Stimulated activated CD4-positive, alpha-beta T cell treated with anti-CD3 and anti-CD28 coated beads, TNF-alpha, amount 100 ng/mL, for 48 hours (primary cell): ENCODE data around the gene ROR1.
A peak's percentile ranks its signal among the peaks of the same experiment; 100 is the strongest.

Experiments used
- DNase-seq, 3 donors: peaks; one replicate each; pipeline ENCODE4 v3.0.0-alpha.2; 2020; ENCODE audit warnings: low read depth in 3 of 3

Gene ROR1

DNA sequence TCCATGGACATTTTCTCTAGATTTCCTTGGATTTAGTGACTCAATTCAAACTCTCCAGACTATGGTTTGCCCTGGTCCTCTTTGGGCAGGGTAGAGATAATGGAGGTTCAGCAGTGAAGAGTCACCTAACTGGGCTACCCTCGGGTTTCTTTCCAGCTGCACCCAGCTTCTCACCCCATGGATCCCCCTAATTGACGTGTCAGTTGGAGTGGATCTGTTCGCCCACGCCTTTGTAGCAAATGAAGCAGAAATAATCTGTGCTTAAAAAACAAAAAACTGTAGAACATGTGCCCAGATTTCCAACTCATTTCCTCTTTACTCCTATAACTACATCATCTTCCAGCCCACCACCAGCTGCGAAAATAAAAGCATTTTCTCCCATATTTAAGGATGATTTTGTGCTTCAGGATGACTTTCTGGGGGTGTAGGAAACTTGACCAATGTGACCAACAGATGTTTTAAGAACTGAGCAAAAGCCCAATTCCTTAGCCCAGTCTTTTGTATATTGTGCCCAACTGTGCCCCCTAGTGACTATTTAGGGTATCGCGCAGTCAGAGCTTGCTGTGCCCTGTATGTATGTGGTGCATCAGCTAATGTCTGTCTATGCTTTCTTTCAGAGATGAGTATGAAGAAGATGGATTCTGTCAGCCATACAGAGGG lies 363.1 kb downstream of the ROR1 start:
- peak; percentile 32 to 47 (median 47) for DNase-seq

DNA sequence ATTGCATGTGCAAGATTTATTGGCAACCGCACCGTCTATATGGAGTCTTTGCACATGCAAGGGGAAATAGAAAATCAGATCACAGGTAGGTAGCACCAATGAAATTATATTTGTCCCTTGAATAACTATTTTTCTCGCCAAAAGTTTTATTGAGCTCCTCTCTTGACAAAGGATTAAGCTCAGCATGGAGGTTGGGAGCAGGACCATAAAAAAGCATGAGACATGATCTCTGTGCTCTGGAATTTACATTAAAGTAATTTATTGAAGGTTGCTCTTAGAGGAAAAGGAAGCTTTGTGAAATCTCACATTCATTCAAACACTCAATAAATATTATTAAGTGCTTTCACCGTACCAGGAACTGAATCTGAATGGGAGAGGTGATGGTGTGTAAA lies 363.6 kb downstream of the ROR1 start:
- no peak for DNase-seq

DNA sequence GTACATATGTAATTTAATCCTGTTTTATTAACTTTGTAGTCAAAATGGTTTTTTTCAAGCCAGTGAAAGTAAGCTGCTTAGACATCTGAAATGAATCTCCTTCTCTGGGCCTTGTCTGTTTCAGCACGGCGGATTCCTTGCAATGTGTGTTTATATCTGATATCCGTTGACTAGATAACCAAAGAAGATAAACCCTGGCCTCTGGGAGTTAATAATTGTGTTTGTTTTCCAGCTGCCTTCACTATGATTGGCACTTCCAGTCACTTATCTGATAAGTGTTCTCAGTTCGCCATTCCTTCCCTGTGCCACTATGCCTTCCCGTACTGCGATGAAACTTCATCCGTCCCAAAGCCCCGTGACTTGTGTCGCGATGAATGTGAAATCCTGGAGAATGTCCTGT lies 366.1 kb downstream of the ROR1 start:
- DNase-seq: no peak

DNA sequence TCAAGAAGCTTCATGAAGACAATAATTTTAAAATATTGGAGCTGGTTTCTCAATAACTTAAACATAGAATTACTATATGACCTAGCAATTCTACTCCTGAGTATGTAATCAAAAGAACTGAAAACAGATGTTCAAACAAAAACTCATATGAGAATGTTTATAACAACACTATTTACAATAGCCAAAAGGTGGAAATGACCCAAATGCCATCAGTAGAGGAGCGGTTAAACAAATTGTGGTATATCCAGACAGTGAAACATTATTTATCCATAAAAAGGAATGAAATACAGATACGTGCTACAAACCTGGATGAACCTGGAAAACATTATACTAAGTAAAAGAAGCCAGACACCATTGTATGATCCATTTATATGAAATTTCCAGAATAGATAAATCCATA lies 366.8 kb downstream of the ROR1 start:
- no peak for DNase-seq

DNA sequence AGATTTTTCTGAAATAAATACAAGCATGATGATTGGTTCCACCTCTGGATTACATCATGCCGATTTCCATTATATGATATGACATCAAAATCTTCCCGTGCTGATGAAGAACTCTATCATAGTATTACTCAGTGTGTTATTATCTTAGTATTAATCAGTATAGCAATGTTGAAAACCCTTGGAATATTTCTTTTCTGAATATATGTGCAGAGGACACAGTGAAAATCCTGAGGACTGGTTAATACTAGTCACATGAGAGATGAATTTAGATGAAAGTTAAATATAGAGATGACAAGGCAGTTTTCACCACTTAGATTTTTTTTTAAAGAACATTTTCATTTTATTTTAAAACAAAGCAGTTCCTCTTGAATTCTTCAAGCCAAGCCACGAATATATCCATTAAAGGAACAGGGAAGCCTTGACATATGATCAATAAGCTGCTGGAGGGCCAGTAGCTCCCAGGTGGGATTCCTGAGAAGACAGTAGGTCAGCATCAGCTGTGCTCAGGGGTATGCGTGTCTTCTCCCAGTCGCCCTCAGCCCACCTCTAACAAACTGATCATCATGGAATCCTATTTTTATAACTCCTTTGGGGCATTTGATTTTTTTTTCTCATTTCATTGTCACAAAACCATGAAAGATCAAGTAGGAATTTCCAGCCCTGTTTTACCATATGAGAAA lies 373.4 kb downstream of the ROR1 start:
- no peak for DNase-seq

DNA sequence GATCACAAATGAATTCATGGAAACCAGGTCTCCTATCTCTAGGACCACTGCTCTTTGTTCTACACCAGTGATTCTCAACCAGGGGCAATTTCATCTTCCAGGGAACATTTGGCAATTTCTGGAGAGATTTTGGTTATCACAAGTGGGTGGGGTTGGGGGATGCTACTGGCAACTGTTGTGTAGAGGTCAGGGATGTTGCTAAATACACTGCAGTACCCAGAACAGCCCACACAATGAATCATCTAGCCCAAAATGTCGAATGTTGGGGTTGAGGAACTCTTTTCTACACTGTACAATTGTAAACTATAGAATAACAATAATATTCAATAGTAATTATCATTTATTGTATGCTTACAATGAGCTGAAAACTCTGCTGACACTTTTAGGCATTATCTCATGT lies 373.9 kb downstream of the ROR1 start:
- no peak for DNase-seq

DNA sequence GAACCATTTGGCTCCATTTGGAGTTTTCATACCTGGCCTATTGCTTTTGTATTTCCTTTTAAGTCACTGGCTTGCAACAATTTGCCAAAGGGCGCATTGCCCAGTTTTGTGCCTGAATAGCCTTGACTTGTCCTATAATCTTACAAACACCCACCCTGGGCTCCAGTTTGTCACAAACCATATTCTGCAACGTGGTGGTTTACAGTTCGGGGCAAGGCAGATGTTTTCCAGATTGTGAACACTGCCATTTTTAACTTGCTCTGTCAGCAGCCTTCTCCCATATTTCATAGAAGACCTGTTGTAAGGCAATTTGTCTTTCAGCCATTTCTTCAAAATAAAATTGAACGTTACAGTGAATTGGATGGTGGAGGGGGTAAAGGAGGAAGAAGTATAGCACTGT lies 376.4 kb downstream of the ROR1 start:
- no peak for DNase-seq

DNA sequence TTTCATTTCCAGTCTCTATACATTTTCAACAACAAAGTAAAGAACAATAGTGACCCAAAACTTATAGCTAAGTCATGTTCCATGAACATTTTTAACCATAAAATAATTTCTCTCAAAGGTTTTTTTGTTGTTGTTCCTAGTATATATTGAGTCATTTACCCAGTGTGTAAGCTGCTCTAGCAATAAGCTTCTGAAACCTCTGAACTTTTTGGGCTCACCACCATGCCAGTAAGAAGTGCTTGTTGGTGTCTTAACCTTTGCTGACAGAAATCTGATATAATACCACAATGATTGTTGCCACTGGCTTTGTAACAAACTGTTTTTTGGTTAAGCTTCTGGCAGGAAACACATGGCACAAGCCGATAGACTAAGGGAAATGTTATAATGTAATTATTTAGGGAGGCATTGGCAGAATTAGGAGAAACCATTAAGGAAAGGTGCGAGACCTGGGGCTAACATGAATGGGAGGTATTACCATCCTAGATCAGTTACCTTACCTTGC lies 377.0 kb downstream of the ROR1 start:
- no peak for DNase-seq

DNA sequence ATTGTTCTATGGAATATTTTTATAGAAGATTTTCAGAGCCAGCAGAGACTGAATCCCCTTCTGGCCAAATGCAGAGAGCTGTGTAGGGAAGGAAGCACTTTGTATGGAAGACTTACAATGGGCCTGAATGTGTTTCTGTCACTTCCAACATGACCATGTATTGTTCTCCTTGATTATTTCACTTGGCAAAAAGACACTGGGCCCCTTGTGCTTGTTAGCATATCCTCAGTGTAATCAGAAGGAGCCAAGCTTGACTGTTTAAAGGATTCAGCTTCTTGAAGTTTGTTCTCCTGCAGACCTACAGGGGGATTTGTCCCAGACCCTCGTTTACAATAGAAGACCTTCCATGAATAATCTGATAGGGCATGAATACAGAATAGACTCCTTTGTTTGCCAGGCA lies 381.5 kb downstream of the ROR1 start:
- DNase-seq: no peak

DNA sequence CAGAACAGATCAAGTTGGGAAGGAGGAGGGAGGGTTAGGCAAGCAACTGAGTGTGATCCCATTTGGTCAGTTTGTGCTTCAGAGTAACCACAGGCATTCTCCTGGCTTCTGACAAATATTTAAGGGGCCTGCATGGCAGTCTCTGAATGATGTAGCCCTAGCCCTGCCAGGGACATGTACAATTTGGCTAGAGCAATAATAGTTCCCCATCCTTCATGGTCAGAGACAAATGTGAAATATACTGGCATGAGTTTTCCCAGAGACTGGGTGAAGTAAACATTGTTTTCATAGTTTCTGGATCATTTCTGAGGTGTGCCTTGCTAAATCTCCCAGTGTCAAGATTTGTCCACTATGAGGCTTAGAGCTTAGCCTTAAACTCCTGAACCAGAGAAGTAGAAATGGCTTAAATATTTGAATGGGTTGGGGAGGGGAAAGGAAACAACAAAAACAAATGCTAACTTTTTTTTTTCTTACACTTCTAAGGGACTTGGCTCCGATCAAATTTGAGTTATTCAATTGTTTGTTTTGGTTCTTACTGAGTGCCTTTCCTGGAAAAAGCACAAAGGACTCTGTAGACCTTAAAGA lies 387.6 kb downstream of the ROR1 start:
- DNase-seq: no peak

DNA sequence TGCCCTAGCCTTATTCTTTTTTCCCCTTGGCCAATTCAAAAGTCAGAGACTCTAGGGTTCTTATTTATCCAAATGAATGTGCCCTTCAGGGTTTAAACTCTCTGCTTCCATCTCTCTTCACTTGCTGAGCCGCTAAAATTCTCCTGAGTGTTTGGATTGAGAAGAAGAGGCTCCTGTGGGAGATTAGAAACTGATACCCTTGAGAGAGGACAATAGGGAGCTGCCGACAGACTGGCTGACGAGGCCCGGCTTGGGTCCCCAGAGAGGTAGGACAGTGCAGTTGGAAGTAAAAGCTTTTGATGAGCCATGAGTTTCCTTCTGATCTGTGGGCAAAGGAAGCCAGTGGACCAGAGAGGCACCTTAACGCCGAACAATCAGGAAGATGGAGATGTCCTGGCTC lies 388.3 kb downstream of the ROR1 start:
- DNase-seq: no peak

DNA sequence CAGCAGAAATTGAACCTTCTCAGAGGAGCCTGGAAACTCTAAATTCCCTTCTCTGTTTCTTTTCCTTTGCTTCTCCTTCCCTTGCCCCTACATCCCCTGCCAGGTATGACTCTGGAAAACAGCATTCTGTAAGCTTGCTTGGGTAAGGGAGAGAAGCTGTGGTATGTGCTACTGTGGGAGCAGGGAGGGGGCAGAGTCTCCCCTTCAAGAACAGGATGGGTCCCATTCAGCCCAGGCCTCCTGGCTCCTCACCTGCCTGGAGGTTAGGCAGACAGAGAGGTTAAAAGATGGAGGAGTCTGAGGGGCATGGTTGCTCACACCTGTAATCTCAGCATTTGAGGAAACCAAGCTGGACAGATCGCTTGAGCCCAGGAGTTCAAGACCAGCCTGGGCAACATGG lies 389.0 kb downstream of the ROR1 start:
- no peak for DNase-seq

DNA sequence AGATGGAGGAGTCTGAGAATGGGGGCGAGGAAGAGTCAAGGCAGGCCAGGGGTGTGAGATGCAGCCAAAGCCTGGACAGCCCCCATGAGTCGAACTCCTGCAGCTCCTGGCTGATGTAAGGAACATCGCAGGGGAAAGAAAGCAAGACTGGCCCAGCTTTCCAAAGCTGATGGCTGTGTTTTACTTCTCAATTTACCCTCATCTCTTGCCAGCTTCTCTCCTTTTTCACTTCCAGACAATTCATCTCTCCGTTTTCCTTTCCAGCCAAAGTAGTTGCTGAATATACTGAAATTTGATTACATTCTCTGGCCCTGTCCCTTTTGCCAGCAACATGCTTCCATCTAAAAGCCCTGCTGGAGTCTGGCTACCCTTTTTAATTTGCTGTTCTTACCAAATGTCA lies 389.6 kb downstream of the ROR1 start:
- DNase-seq: no peak

DNA sequence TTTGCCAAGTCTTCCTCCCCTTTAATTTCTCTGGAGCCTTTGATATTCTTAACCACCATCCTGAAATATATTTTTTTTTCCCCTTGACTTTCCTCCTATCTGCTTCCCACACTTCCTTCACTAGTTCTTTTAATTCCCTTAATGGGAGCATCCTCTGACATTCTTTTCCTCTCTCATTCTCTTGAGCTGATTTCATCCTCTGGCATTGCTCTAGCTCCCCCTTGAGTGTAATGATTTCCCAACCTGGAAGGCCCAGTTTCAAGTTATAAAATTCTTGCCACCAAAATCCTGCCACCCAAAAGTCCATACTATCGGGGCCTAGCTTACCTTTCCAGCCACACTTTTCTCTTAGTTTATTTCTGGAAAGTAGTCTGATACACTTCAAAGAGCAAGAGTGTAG lies 390.2 kb downstream of the ROR1 start:
- no peak for DNase-seq

DNA sequence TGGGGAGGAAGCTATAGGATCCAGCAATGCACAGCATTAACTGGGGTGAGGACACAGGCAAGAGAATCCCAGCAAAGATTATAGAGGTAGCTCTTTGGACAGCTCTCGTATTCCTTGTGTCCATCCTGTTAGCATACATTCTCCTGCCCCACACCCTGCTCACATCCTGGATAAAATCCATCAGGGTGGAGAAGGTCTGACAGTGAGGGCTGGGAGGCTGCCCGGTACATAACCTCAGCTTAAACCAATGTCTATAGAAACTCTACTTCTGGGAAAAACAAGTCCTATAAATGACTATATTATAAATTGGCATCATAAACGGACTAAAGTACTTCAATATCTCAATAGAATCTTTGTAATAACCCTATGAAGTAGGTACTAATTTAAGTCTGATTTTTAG lies 392.8 kb downstream of the ROR1 start:
- no peak for DNase-seq

DNA sequence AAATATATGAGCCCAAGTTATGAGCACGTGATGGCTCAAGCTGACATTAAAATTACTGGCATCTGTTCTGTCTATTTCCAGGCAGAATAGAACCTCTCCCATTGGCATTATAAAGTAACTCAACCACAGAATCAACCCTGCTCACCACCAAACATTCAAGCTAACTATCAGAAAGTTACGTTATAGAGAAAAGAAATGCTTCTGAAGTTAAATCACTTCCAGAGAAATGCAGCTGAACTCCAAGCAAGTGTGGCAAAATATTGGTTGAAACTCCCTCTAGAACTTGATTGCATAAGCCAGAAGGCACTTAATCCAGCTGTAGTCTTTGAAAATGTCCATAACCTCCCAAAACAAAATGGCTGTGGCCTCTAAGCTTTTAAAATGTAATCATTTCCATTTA lies 393.4 kb downstream of the ROR1 start:
- no peak for DNase-seq

DNA sequence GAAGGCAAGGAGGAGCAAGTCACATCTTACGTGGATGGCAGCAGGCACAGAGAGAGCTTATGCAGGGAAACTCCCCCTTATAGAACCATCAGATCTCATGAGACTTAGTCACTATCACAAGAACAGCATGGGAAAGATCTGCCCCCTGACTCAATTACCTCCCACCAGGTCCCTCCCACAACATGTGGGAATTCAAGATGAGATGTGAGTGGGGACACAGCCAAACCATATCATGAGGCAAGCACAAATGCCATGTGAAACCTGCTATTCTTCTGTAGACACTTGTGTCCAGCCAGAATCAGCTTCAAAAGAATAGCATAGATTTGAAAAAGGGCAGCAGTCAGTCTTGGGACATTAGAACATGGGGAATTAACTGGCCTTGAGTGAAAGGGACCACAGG lies 397.4 kb downstream of the ROR1 start:
- no peak for DNase-seq

DNA sequence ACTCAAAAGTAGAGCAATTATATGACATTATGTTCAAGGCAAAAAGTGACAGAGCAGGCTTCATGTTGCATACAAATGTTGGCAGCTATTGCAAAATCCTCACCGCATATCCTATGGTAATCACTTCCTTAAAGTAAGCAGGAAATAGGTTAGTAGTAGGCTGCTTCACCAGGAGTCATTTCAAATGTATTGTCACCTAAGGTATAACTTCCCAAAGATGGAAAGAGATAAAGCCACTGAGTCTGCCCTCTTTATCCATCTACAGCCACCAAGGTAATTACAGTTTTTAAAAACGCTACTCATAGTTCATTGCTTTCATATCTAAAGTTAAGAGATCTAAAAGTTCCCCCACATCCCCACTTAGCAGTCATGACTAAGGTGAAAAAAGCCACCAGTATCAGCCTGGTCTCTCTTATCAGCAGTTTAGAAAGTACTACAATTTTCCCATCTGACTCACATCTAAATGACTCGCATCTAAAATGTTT lies 398.0 kb downstream of the ROR1 start:
- no peak for DNase-seq

DNA sequence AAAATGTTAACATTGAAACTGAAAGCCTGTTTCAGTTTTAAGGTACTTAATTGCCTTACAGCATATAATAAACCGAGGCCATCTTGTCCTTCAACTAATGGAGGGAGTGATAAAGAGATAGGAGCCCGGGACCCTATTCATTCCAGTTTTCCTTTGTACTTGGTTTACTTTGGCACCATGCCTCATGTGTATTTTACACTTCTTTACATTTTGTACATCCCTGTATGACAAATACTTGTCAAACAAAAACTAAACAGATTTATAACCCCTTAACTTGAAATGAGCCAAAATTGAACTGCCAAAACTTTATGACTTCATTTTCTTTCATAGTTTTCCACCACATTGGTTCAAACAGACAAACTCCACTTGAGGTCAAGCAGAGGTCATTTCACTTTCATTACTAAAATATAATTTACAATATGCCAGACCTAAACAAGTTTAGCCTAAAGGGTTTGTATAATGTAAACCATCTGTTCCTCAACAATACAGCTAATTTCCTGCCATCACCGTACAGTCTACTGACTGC lies 398.7 kb downstream of the ROR1 start:
- no peak for DNase-seq

DNA sequence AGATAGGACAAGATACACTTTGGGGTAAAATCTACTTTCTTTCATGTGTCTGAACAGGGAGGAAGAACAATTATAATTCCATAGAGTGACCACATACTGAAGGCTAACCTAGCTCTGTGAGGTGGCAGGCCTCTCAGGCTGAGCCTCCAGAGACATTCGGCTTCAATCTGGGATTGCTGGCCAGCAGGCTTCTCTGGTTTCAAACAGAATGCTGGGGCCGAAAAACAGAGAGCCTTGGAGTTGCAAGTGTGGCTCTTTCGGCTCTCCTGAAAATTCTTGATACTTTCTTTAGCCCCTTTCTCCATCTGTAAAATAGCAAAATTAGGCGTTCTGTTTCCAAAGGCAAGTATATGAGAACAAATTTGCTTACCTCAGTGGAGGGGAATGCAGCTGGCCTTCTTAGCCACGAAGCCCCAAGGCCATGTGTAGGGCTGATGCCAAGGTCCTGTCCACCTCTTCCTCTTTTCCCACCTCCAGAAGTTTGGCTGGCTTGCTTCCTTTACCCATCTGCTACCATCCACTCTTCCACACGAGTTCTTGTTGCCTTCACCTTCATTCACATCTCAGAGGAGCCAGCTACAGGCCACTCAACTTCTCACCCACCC lies 399.6 kb downstream of the ROR1 start:
- no peak for DNase-seq

DNA sequence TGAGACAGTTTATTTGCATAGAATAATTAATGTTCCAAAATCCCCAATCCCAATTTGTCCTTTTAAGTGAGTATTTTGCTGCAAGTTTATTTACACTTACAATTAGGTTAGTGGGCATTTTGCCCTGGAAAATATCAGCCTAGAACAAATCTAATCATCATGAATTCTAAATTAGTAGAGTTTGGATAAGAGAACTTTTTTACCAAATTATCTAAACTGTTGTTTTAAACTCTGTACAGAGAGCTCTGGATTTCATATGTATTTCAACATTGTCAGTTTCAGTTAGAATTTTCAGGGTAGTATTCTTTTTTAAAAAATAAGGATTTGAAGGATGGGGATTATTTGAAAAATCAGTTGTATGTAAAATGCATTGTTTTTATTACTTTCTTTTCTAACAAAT lies 401.8 kb downstream of the ROR1 start:
- no peak for DNase-seq

DNA sequence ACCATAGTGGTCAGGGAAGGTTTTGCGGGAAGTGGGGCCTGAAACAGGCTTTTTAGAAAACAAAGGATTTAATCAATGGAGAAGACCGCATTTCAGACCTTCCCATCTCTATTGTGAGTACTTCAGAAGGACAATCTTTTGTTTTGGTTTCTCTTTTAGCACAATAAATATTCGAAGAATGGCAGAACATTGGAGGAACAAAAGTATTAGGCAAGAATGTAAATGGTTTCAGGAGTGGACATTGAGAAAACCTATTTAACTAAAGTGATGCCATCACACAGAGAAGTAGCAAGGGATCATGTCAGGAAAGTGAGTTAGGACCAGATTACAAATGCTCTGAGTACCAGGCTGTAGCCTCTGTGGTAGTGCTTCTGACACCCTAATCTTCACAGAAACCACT lies 402.8 kb downstream of the ROR1 start:
- DNase-seq: no peak

DNA sequence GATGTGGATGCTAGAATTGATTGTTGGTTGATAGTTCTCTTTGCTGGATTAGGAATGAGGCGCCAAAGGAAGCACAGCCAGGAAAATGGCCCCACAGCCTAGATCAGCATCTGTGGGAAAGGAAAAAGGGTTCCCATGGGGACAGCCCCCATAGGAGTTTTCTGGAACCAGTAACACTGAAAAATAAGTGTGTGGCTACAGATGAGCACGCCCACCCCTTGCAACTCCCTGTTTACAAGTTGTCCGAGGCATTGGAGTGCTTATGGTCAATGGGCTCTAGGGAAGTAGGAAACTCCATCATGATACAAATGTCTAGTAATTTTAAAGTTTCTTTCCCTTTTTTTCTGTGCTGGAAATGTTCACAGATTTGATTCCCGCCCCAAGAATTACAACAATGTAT lies 405.8 kb downstream of the ROR1 start:
- DNase-seq: no peak
